IgD-negative memory B cell (primary cell): ENCODE measurements around the gene MZT2A. TPM values are rescaled to one million over a fixed set of nuclear protein-coding genes. Genes with fewer than 3 reads are reported as not detected.
"Not testable (repeated sequence)": the region's sequence is repeated elsewhere in the genome, so short reads cannot be mapped to it uniquely, and the experiment has no call there.

Experiments
- H3K27ac Mint-ChIP-seq, 3 donors: one replicate each; pipeline ENCODE4 v1.8.0; 2020 to 2022; ENCODE audit warnings: mild to moderate bottlenecking in 3 of 3, mixed read lengths in 3 of 3, moderate library complexity in 1 of 3
- H3K27me3 Mint-ChIP-seq: one replicate; pipeline ENCODE4 v1.8.0; 2021; ENCODE audit warnings: mixed read lengths
- H3K36me3 Mint-ChIP-seq: one replicate; pipeline ENCODE4 v1.8.0; 2020; ENCODE audit warnings: mild to moderate bottlenecking, mixed read lengths
- H3K4me1 Mint-ChIP-seq, 3 donors: one replicate each; pipeline ENCODE4 v1.8.0; 2020 to 2022; ENCODE audit warnings: mixed read lengths in 3 of 3, mild to moderate bottlenecking in 1 of 3
- H3K4me3 Mint-ChIP-seq, 4 donors: one replicate each; pipeline ENCODE4 v1.8.0; 2020 to 2022; ENCODE audit warnings: mild to moderate bottlenecking in 4 of 4, mixed read lengths in 4 of 4, moderate library complexity in 3 of 4
- H3K9me3 Mint-ChIP-seq, 3 donors: one replicate each; pipeline ENCODE4 v1.8.0; 2020 to 2021; ENCODE audit warnings: mixed read lengths in 3 of 3, mild to moderate bottlenecking in 1 of 3
- polyA plus RNA-seq: library from polyadenylated mRNA; unstranded; fragments of 300-500 nt; fragmentation: Illumina TruSeq; gene quantifications from one replicate; pipeline ENCODE4 v1.2.3, GENCODE V29; 2021

Gene MZT2A
- polyA plus RNA-seq, 1 donor from 2014 or later = 103 TPM

DNA sequence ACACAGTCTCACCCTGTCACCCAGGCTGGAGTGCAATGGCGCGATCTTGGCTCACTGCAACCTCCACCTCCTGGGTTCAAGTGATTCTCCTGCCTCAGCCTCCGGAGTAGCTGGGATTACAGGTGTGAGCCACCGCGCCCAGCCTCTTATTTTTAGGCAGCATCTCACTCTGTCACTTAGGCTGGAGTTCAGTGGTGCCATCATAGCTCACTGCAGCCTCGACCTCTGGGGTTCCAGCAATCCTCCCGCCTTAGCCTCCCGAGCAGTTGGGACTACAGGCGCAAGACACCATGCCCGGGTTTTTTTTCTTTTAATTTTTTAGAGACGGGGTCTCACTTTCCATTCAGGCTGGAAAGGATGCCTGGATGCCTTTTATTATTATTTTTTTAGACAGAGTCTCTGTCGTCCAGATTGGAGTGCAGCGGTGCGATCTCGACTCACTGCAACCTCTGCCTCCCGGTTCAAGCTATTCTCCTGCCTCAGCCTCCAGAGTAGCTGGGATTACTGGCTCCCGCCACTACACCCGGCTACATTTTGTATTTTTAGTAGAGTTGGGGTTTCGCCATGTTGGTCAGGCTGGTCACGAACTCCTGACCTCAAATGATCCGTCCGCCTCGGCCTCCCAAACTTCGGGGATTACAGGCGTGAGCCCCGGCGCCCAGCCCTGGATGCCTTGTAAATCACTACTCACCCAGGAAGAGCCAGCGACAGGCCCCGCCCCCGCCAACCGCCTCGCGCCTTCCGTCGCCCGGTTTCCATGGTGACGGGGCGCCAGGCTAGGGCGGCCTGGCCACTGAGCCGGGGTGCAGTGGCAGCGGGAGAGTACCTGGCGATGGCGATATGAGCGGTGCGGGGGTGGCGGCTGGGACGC lies 35.2 kb upstream of the MZT2A start, which contains the start of gene CCDC74A:
CCDC74A (plus strand) TSS at position 758 of the 871 bp plus-strand sequence; CDS start at position 841, 83 bp downstream.
- H3K4me1 Mint-ChIP-seq, H3K9me3 Mint-ChIP-seq, H3K27me3 Mint-ChIP-seq, H3K36me3 Mint-ChIP-seq: not testable (repeated sequence)
- Mint-ChIP-seq H3K27ac (peak within 1 kb of the TSS; percentile 64 to 83 (median 76)), H3K4me3 (peak within 1 kb of the TSS; percentile 87 to 94 (median 90))

DNA sequence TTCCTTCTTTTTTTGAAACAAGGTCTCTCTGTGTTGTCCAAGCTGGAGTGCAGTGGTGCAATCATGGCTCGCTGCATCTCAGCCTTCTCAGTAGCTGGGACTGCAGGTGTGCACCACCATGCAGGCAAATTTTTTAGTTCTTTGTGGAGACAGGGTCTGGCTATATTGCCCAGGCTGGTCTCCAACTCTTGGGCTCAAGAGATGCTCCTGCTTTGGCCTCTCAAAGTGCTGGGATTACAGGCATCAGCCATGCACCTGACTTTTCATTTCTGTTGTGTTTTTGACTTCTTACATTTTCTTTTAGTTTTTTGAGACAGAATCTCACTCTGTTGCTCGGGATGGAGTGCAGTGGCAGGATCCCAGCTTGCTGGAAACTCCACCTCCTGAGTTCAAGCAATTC lies 33.1 kb upstream of the MZT2A start:
- H3K9me3 Mint-ChIP-seq, H3K27ac Mint-ChIP-seq, H3K27me3 Mint-ChIP-seq, H3K36me3 Mint-ChIP-seq, H3K4me1 Mint-ChIP-seq, H3K4me3 Mint-ChIP-seq: not testable (repeated sequence)

DNA sequence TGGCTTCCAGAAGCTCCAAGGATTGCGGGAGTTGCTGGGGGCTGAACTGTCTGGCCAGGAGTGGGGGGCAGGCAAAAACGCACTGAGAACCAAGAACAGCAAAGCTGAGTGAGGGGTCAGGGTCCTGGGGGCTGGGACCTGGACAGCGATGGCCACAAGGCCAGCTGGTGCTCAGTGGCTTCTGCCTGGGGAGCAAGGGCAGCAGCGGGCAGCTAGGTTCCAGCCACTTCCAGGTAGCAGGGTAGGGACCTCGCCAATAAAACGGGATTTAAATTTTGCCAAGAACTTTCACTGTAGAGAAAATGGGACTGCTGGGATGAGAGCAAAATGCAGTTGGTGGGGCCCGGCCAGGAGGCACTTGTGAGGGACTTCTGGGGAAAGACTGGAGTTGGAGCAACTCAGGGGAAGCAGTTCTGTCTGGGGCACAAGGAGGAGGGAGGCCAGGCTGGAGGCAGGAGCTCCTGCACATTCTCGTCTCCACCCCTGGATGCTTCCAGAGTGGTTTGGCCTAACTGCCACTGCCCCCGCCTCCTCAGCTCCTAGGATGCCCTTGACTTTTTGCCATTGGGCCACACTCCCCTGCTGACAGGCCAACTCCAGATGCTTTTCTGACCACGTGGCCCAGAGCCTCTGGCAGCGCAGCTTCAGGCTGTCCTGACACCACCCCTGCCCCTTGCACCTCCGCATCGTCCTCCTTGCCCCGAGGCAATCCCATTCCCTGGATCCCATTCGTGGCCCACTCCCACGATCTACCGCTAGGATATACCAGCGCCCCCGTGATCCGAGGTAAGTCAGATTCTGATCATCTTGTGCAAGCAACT lies 30.0 kb upstream of the MZT2A start:
- Mint-ChIP-seq H3K4me1 (no peaks in the 10 kb centered on the region), H3K27me3 (no peaks in the 10 kb centered on the region), H3K9me3 (no peaks in the 10 kb centered on the region), H3K36me3 (no peaks in the 10 kb centered on the region), H3K27ac (peak overlapping the region in 1 of 3 donors; percentile 63), H3K4me3 (no peak overlapping the region)

DNA sequence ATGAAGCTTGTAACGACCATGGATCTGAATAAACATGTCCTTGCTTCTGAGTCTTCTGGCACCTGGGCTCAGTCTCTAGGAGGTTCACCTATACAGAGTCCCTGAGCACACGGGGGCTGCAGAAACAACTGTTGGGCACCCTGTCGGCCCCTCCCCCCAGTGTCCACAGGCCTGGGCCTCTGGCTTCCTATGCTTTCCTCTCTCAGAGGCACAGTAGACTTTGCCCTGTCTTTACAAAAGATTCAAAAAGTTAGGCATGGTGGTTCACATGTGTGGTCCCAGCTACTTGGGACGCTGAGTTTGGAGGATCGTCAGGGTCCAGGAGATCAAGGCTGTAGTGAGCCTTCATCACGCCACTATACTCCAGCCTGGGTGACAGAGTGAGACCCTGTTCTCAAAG lies 29.3 kb upstream of the MZT2A start:
- not testable (repeated sequence) for H3K27me3 Mint-ChIP-seq, H3K4me1 Mint-ChIP-seq, H3K36me3 Mint-ChIP-seq, H3K4me3 Mint-ChIP-seq, H3K9me3 Mint-ChIP-seq
- peak overlapping the region in 1 of 3 donors; percentile 63 for H3K27ac Mint-ChIP-seq

DNA sequence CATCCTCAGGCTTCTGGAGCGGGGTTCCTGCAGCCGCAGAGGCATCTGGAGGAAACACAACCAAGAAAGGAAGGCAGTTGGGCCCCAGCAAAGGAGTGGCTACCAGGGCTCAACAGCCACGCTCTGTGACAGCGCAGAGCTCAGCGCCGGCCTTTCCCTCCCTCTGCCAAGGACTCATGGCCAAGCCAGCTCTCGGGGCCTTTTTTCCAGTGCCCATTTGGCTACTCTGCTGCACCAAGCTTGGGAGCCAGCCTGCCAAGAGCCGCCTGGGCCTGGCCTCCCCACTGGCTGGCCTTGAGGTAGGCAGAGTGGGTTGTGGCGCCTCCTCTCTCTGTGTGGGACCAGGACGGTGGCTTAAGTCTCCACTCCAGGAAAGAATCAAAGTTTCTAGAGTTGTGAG lies 28.3 kb upstream of the MZT2A start:
- H3K4me3 Mint-ChIP-seq = no peak overlapping the region
- peaks cover 2% of the 10 kb centered on the region for H3K36me3 Mint-ChIP-seq
- no peak overlapping the region for H3K27ac Mint-ChIP-seq
- H3K27me3 Mint-ChIP-seq = no peaks in the 10 kb centered on the region
- H3K9me3 Mint-ChIP-seq = no peaks in the 10 kb centered on the region
- no peaks in the 10 kb centered on the region for H3K4me1 Mint-ChIP-seq

DNA sequence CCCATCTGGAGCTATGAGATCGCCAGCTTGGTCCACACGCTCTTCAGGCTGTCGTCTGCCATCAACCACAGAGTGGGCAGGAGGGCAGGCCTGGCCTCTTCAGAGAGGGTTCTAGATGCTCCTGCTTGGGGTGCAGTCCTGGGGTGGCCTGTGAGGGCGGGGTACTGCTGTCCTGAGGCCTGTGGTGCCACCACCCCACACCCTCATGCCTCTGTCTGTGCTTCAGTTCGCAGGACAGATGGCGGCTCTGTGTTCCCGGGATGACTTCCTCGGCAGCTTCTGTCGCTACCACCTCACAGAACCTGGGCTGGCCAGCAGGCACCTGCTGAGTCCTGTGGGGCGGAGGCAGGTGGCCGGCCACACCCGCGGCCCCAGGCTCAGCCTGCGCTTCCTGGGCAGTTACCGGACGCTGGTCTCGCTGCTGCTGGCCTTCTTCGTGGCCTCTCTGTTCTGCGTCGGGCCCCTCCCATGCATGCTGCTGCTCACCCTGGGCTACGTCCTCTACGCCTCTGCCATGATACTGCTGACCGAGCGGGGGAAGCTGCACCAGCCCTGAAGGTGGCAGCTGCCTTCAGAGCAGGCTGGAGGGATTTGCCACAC lies 27.8 kb upstream of the MZT2A start:
- not testable (repeated sequence) for H3K4me3 Mint-ChIP-seq, H3K27me3 Mint-ChIP-seq, H3K27ac Mint-ChIP-seq, H3K9me3 Mint-ChIP-seq, H3K36me3 Mint-ChIP-seq, H3K4me1 Mint-ChIP-seq

DNA sequence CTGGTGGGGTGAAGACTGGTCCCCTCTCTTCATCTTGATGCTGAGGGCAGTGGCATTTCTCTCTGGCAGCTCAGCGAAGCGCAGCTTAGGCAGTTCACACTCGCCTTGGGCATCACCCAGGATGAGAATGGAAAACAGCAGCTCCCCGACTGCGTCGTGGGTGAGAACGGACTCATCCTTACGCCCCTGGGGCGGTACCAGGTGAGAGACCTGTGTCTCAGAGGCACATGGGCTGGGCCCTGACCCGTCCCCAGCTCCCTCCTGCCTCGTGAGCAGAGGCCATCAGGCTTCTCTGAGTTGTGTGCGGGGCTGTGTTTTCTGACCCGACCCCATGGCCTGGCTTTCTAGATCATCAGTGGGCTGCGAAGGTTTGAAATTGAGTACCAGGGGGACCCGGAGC lies 27.3 kb upstream of the MZT2A start:
- H3K36me3 Mint-ChIP-seq = peaks cover 2% of the 10 kb centered on the region
- no peak overlapping the region for H3K27ac Mint-ChIP-seq
- no peak overlapping the region for H3K4me3 Mint-ChIP-seq
- no peaks in the 10 kb centered on the region for H3K9me3 Mint-ChIP-seq
- peaks cover 3 to 4% (median 3%) of the 10 kb centered on the region in 3 donors for H3K4me1 Mint-ChIP-seq
- H3K27me3 Mint-ChIP-seq = no peaks in the 10 kb centered on the region

DNA sequence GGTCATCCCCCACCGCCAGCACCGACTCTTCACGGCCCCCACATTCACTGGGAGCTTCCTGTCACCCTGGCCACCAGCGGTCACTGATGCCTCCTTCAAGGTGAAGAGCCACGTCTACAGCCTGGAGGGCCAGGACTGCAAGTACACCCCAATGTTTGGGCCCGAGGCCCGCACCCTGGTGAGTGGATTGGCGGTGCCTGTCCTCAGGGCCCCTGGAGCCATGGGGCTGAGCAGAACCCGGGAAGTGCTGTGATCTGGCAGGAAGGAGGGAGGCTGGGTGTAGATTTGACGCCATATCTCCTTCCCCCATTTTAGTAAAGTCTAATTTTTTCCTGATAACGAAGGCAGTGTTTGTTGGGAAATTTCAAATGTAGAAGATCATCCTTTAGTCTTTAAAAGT lies 26.3 kb upstream of the MZT2A start:
- not testable (repeated sequence) for H3K4me3 Mint-ChIP-seq, H3K9me3 Mint-ChIP-seq, H3K36me3 Mint-ChIP-seq, H3K27me3 Mint-ChIP-seq, H3K27ac Mint-ChIP-seq
- H3K4me1 Mint-ChIP-seq = peaks cover 6 to 11% (median 7%) of the 10 kb centered on the region in 3 donors

DNA sequence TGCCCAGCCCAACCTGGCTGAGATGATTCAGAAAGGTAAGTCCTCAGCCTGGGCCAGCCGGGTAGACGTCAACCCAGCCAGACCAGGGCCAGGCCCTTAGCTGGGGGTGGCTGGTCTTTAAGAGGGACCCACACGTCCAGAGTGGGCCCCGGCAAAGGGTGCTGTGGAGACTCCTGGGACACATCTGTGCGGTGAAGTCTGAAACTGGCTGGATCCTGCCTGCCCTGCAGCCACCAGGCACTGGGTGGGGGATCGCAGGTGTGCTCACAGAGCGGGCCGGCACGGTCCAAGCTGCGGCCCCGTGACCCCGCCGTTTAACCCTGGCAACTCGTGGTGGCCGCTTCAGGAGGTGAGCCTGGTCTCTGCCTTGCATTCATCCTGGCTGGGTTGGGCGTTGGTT lies 25.7 kb upstream of the MZT2A start:
- not testable (repeated sequence) for H3K36me3 Mint-ChIP-seq, H3K9me3 Mint-ChIP-seq, H3K27me3 Mint-ChIP-seq, H3K27ac Mint-ChIP-seq, H3K4me3 Mint-ChIP-seq
- peaks cover 7 to 11% (median 8%) of the 10 kb centered on the region in 3 donors for H3K4me1 Mint-ChIP-seq

DNA sequence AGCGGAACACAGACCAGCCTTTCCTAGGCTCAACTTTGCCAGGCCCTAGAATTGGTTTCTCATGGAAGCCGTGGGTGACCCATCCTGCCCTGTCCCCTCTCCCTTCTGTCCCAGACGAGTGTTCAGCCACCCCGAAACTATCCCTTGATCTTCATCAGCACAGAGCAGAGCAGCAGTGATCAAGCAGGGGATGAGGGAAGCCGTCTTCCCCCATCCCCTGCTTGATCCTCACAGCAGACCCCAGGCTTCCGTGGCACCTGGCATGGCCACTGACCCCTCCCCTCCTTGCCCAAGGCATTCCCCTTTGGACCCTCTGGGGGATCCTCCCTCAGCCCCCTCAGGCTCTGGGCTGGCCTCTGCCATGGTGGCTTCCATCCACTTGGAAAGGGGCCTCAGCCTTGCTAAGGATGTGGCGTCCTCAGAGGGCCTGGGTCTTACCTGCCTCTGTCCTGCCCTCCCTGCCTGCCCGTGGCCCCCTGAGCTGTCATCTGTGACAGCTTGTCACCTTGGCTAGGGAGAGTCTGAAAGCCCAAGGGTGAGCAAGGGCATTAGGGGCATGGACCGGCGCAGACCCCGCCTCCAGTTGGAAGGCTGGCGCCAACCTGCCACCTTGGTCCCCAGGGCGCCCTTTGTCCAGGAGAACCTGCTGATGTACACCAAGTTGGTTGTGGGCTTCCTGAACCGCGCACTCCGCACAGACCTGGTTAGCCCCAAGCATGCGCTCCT lies 25.1 kb upstream of the MZT2A start:
- peak overlapping the region in 2 of 3 donors; percentile 39 to 86 for H3K27ac Mint-ChIP-seq

DNA sequence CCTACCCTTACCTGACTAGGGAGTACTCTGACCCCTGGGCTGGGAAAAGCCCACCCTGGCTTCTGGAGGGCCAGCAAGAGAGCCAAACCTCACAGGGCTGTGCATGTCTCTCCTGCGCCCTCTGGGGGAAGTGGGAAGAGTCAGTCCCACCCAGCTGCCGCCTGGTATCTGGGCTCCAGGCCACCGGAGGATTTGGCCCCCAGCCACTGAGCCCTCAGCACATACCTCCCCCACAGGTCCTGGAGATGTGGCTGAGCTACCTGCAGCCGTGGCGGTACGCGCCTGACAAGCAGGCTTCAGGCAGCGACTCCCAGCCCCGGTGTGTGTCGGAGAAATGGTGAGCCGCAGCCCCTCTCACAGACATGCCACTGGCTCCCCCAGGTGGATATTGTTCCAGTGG lies 24.4 kb upstream of the MZT2A start:
- not testable (repeated sequence) for H3K36me3 Mint-ChIP-seq, H3K9me3 Mint-ChIP-seq, H3K4me3 Mint-ChIP-seq, H3K27me3 Mint-ChIP-seq
- peaks cover 10 to 14% (median 12%) of the 10 kb centered on the region in 3 donors for H3K4me1 Mint-ChIP-seq
- H3K27ac Mint-ChIP-seq = peak overlapping the region in 2 of 3 donors; percentile 39 to 86

More for the DNA sequence above, 25.1 kb upstream of the MZT2A start:
- Mint-ChIP-seq H3K27me3 (no peaks in the 10 kb centered on the region), H3K4me3 (no peak overlapping the region), H3K4me1 (peaks cover 9 to 14% (median 11%) of the 10 kb centered on the region in 3 donors), H3K36me3 (peaks cover 4% of the 10 kb centered on the region), H3K9me3 (no peaks in the 10 kb centered on the region)

DNA sequence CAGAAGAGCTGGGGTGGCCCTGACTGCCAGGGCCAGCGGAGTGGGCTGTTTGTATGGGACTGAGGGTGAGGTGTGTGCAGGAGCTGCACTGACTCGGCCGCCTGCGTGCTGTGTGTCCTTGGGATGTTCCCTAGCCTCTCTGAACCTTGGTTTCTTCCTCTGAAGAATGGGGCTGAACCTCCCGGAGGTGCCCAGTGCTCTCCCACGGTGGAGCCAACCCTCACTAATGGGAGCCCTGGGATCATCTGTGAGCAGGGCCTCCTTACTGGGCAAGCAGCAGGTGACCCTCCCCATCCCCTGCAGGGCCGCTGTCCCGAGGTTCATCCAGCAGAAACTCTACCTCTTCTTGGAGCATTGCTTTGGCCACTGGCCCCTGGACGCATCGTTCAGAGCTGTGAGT lies 23.8 kb upstream of the MZT2A start:
- Mint-ChIP-seq H3K9me3 (no peaks in the 10 kb centered on the region), H3K4me3 (peak overlapping the region in 1 of 4 donors; percentile 12), H3K4me1 (peaks cover 10 to 14% (median 12%) of the 10 kb centered on the region in 3 donors), H3K36me3 (peaks cover 4% of the 10 kb centered on the region), H3K27ac (no peak overlapping the region), H3K27me3 (no peaks in the 10 kb centered on the region)

DNA sequence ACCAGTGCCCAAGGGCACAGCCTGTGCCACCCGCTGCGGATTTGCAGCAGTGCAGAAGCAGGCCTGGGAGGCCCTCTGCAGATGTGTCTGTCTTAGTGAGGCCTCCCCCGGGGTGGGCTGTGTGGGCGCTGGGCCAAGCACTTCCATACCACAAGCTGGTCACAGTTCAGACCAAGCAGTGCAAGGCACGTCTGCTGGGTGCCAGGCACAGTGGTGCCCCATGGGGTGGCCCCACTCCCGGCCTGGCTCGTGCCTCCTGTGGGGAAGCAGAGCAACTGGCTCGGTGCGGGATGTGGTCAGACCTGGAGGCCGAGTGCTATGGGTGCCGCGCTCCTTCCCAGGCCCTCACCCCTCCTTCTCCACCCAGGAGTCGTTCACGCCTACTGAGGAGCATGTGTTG lies 23.0 kb upstream of the MZT2A start:
- H3K27me3 Mint-ChIP-seq, H3K36me3 Mint-ChIP-seq, H3K9me3 Mint-ChIP-seq, H3K4me3 Mint-ChIP-seq: not testable (repeated sequence)
- Mint-ChIP-seq H3K27ac (peak overlapping the region in 2 of 3 donors; percentile 83), H3K4me1 (peaks cover 10 to 14% (median 12%) of the 10 kb centered on the region in 3 donors)

DNA sequence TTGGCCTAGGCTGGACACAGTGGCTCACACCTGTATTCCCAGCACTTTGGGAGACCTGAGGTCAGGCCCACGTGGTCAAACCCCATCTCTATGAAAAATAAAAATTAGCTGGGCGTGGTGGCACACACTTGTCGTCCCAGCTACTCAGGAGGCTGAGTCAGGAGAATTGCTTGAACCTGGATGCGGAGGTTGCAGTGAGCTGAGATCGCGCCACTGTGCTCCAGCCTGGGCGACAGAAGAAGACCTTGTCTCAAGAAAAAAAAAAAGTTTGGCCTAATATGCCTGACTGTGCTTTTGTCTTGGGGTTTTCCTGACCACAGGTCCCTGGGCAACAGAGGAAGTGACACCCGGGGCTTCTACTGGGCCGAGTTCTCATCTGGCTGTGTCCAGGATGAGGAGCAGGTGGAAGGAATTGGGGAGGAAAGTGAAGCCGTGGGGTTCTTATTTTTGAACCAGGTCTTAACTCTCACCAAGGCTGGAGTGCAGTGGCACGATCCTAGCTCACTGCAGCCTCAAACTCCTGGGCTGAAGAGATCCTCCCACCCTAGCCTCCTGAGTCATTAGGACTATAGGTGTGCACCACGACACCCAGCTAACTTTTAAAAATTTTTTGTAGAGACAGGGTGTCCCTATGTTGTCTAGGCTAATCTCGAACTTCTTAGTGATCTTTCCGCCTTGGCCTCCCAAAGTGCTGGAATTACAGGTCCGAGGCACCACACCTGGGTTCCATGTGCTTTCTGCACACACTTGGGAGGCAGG lies 22.4 kb upstream of the MZT2A start:
- peak overlapping the region; percentile 59 to 83 (median 83) for H3K27ac Mint-ChIP-seq
- H3K4me3 Mint-ChIP-seq = peak overlapping the region in 3 of 4 donors; percentile 26 to 83 (median 44)
- not testable (repeated sequence) for H3K9me3 Mint-ChIP-seq, H3K27me3 Mint-ChIP-seq, H3K36me3 Mint-ChIP-seq
- H3K4me1 Mint-ChIP-seq = peaks cover 10 to 14% (median 12%) of the 10 kb centered on the region in 3 donors
